Brain pericyte (primary cell): ENCODE results near the gene DNAJC15.
A peak's percentile ranks its signal among the peaks of the same experiment; 100 is the strongest.
"Not testable (repeated sequence)": the region's sequence is repeated elsewhere in the genome, so short reads cannot be mapped to it uniquely, and the experiment has no call there.

ENCODE experiments used
- DNase-seq: peaks from one replicate; pipeline ENCODE4 v3.0.0-alpha.2; 2012; ENCODE audit warnings: low read depth, low spot score

Gene DNAJC15

GRCh38 chr13:43023289-43023963, at the start of gene DNAJC15:
Gene DNAJC15, plus strand, starts transcription at chr13:43023586. Its CDS starts 41 bp downstream, at chr13:43023627.
- DNase-seq = no peak

DNA sequence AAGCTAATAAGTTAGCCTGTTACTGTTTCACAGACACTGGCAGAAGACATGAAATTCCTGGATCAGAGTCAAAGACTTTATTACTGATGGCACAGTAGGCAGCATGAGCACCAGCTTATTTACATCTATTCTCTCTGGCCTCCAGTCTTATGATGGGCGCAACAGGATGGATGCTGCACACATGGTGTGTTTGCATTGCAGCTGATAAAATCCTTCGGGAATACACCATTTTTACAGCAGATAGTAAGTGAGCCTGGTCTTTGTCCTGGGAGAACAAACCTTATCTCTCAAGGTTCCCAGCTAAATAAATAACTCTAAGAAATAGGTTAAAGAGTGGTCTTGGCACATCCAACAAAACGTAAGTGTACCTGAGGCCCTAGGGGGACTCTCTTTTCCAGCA, 47.3 kb upstream of the DNAJC15 start:
- no peak for DNase-seq

GRCh38 chr13:42977219-42977659, 46.1 kb upstream of the DNAJC15 start:
- DNase-seq = no peak

GRCh38 chr13:42981317-42981716, 42.1 kb upstream of the DNAJC15 start:
- no peak for DNase-seq

GRCh38 chr13:42981853-42982252, 41.5 kb upstream of the DNAJC15 start:
- DNase-seq = no peak

- DNase-seq = no peak
These were observed 39.4 kb upstream of the DNAJC15 start for GRCh38 chr13:42984026-42984425.

DNA sequence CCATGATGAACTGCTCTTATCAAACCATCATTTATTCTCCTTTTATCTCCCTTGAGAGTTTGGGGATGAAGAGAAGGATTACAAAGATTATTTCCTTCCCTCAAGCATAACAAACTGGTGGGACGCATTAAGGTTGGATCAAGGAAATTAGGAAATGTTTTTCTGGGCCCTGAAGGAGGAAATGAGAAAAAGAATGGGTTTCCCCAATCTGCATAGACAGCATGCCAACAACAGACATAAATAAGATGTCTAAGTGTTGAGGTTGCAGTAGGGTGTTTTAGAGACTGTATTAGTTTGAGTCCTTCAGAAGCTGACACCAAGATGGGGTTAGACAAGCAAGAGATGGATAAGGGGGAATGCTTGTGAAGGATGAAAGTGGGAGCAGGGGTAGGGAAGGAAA, 38.7 kb upstream of the DNAJC15 start:
- DNase-seq = no peak

- DNase-seq = no peak
These were observed 37.8 kb upstream of the DNAJC15 start for GRCh38 chr13:42985312-42986175.

DNA sequence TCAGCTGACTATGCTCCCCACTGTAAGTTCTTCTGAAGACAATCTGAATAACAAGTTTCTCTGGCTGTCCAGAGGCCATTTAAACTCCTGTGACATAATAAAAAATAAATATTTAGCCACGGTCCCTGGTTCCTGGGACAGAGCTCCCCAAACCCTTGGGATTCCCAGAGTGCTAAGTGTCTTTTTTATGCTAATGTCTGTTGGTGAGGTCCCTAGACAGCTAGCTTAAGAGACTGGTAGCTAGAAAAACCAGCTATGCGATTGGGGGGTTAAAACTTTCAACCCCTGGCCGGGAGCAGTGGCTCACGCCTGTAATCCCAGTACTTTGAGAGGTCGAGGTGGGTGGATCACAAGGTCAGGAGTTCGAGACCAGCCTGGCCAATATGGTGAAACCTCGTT, 37.2 kb upstream of the DNAJC15 start:
- DNase-seq = no peak

DNA sequence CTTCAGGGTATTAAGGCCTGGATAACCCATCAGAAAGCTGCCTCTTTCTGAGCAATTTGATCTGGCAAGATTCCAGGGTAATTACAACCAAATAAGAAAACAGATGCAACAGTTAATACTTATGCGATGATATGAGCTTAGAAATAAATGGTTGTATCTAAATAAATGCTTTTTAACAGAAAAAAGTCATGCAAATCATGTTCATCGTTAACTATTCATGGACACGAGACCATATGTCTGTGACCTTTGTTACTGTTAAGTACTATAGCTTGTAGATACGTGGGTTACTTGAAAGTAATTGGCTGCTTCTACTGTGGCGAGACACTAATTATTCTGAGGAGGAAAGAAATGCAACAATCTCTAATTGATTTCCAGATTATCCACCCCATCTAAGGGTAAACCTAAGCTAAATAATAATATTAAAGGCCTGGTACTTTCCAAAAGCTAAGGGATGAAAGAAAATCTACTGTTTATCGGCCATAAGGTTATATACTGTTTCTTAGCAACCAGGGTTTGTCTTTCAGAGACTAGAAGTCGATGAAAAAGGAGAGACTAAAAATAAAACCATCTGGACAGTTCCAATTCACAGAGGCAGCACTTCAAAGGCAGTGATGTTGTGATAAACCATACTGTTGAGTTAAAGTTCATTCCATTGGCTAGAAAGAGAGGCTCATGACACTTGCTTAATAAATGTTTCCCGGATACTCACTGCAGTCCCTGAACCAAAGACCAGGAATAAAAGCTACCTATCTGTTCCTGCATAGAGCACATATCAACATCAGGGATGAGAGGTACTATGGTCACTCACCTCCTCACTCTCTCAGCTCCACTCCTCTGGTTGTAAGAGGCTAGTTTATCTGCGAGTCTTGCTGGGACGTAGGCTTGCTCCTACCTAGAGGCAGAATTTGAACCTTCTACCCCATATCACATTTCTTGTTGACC, 32.8 kb upstream of the DNAJC15 start:
- peak; percentile 55 for DNase-seq

GRCh38 chr13:42991233-42991897, 32.0 kb upstream of the DNAJC15 start:
- not testable (repeated sequence) for DNase-seq

DNA sequence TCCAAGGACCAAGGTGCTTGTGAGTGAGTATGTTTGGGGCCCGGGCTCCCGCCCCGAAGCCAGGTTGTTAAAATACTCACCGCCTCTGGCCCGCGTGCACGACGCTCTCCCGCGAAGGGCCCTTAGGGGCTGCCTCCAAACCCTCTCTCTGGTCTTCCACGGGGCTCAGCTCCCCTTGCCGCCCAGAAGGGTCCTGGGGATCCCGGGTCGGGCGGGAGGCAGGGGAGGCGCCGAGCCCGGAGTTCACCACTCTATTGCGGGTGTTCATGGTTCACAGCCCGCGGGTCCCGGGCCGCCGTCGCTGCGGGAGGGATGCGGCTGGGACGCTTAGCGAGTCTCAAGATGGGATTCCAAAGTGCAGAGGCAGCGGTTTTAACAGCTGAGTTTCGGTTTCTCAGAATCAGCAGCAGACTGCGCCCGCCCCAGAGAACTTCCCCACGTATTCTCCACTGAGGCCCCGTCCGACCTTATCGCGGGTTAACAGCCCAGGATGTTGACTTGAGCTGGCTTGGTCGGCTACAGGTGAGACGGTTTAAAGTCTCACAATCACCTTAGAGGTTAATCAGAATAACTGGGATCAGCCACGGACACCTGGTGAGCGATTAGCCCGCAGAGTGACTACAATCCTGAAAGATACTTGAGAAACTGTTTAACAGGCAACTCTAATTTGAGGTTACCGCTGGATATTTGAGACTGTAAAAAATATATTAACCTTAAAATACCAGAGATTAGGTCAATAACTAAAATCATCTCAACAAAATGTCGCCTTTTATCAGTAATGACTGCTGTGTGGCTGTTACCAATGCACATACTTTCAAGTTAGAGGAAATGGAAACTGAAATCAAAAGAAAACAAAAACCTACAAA, 31.3 kb upstream of the DNAJC15 start, which contains the start of gene EPSTI1:
TSS of gene EPSTI1 (minus strand) at position 344 of the 866 bp plus-strand sequence. CDS start at position 268, 76 bp downstream.
- peak; percentile 47 for DNase-seq

- DNase-seq = no peak
These were observed 30.6 kb upstream of the DNAJC15 start for GRCh38 chr13:42992764-42993122.

- no peak for DNase-seq
These were observed 28.5 kb upstream of the DNAJC15 start for GRCh38 chr13:42994878-42995277.

DNA sequence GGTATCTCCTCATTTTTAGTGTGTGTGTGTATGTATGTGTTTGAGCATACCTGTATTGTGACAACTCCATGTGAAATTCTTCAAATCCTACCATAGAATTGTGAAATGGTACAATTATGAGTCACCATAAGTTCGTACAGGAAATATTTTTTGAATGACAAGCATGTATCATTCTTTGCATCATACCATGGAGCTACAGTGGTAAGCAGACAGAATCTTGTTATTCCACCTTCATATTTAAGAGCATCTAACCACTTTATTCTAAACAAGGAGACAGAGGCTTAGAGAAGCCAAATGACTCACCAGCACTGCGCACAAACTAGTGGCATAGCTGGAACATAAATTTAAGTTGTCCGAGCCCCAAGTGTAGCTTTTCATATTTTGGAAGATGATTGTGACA, 26.8 kb upstream of the DNAJC15 start:
- DNase-seq = no peak

GRCh38 chr13:42997381-42997780, 26.0 kb upstream of the DNAJC15 start:
- no peak for DNase-seq

GRCh38 chr13:42999491-42999890, 23.9 kb upstream of the DNAJC15 start:
- DNase-seq = no peak

GRCh38 chr13:43000676-43001075, 22.7 kb upstream of the DNAJC15 start:
- DNase-seq = no peak

- DNase-seq = no peak
These were observed 21.4 kb upstream of the DNAJC15 start for GRCh38 chr13:43002021-43002420.

DNA sequence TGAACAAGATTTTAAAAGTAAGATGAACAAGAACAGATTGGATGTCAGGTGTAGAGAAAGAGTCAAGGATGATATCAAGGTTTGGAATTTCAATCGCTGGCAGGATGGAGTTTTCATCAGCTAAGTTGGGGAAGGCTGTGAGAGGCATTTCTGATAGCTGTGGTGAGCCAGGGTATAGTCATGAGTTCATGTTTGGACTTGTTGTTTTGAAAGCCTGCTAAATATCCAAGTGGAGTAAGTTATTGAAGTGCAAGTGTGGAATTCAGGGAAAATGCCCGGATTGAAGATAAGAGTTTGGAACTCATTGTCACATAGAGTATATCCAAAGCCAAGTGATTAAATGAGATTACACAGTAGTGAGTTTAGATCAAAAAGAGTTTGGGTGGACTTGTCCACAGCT, 20.4 kb upstream of the DNAJC15 start:
- no peak for DNase-seq
